Erythroblast (primary cell): Measurements from ENCODE around the gene SESN1.
"Not testable (repeated sequence)": the region's sequence is repeated elsewhere in the genome, so short reads cannot be mapped to it uniquely, and the experiment has no call there.

Experiments
- DNase-seq, 2 experiments: peaks; one replicate each; lab custom pipeline; 2025; lab: John Stamatoyannopoulos, UW
- GATA1 ChIP-seq: IDR thresholded peaks from 2 replicates; pipeline ENCODE4 v1.6.1; 2011; ENCODE audit warnings: low read depth, mild to moderate bottlenecking, control low read depth, low read length, moderate library complexity
- POLR2A ChIP-seq: IDR thresholded peaks from 2 replicates; pipeline ENCODE4 v1.6.1; 2011; ENCODE audit warnings: mild to moderate bottlenecking, low read length

SESN1 gene

GRCh38 chr6:109105681-109106080, 11.0 kb upstream of the SESN1 start:
- DNase-seq: peak; percentile 26 to 46
- TF ChIP-seq GATA1 (no peak), POLR2A (no peak)

- TF ChIP-seq GATA1 (no peak), POLR2A (no peak)
Measured at GRCh38 chr6:109104512-109104911, 9.9 kb upstream of the SESN1 start.

GRCh38 chr6:109103942-109104341, 9.3 kb upstream of the SESN1 start:
- no peak for DNase-seq
- no peak for TF ChIP-seq GATA1
- no peak for TF ChIP-seq POLR2A

More at GRCh38 chr6:109104512-109104911, 9.9 kb upstream of the SESN1 start:
- no peak for DNase-seq

- peak; percentile 63 to 76 for DNase-seq
- no peak for TF ChIP-seq GATA1
- no peak for TF ChIP-seq POLR2A
Measured at GRCh38 chr6:109102762-109103161, 8.1 kb upstream of the SESN1 start.

GRCh38 chr6:109097661-109098060, 3.0 kb upstream of the SESN1 start:
- no peak for DNase-seq
- no peak for TF ChIP-seq POLR2A
- TF ChIP-seq GATA1: no peak

GRCh38 chr6:109096208-109096607, 1.6 kb upstream of the SESN1 start:
- DNase-seq: peak; percentile 33 to 43
- TF ChIP-seq GATA1 (no peak), POLR2A (no peak)

- TF ChIP-seq POLR2A (no peak), GATA1 (no peak)
- DNase-seq: no peak
Measured at GRCh38 chr6:109095835-109096084, 1.1 kb upstream of the SESN1 start.

- peak; percentile 98 for DNase-seq
- TF ChIP-seq POLR2A (peak; percentile 86), GATA1 (no peak)
Measured at GRCh38 chr6:109095036-109095834, 589 bp upstream of the SESN1 start, which contains the start of gene CEP57L1. CEP57L1 (plus strand) TSS chr6:109095507; CDS start chr6:109145222, 49,715 bp downstream.

- DNase-seq: peak; percentile 35 to 54
Measured at GRCh38 chr6:109093732-109094415, 772 bp downstream of the SESN1 start.

GRCh38 chr6:109092074-109092473, 2.6 kb downstream of the SESN1 start:
- TF ChIP-seq GATA1 (no peak), POLR2A (no peak)
- DNase-seq: no peak

More at GRCh38 chr6:109093732-109094415, 772 bp downstream of the SESN1 start:
- TF ChIP-seq POLR2A: no peak
- TF ChIP-seq GATA1: no peak

- no peak for TF ChIP-seq GATA1
- TF ChIP-seq POLR2A: no peak
- DNase-seq: no peak
Measured at GRCh38 chr6:109091314-109092024, 3.2 kb downstream of the SESN1 start.

- no peak for TF ChIP-seq POLR2A
- TF ChIP-seq GATA1: no peak
- no peak for DNase-seq
Measured at GRCh38 chr6:109088995-109089394, 5.7 kb downstream of the SESN1 start.

GRCh38 chr6:109087661-109088264, 6.9 kb downstream of the SESN1 start:
- DNase-seq: no peak
- TF ChIP-seq GATA1 (no peak), POLR2A (no peak)

GRCh38 chr6:109084146-109084545, 10.5 kb downstream of the SESN1 start:
- not testable (repeated sequence) for DNase-seq
